Gastrocnemius medialis (tissue), 4 donors: Measurements from ENCODE around the gene DMRTB1. TPM values are rescaled to one million over a fixed set of nuclear protein-coding genes. Genes with fewer than 3 reads are reported as not detected.

Experiments used
- ATAC-seq, 2 donors: fragments of 150-250 bp; one replicate each; pipeline ENCODE4 v1.9.1; 2016
- DNase-seq, 2 donors: peaks; one replicate each; pipeline ENCODE4 v3.0.0-alpha.2; 2019
- H3K27ac ChIP-seq, 4 donors: fragments of 200-600 bp; sonication (generic); 1 replicate in 1 of 4; 2 replicates in 3 of 4; pipeline ENCODE4 v1.5.1; 2016 to 2018; ENCODE audit warnings: mild to moderate bottlenecking in 2 of 4, moderate library complexity in 1 of 4
- H3K27me3 ChIP-seq, 3 donors: fragments of 200-600 bp; sonication (generic) in 2 of 3; 1 replicate in 1 of 3; 2 replicates in 2 of 3; pipeline versions ENCODE4 v1.5.1 to v1.6.0; 2016 to 2019; ENCODE audit warnings: mild to moderate bottlenecking in 1 of 3, moderate library complexity in 1 of 3
- H3K36me3 ChIP-seq, 2 donors: fragments of 200-600 bp; sonication (generic) in 1 of 2; one replicate each; pipeline ENCODE4 v1.5.1; 2017 to 2018
- H3K4me1 ChIP-seq, 2 donors: fragments of 200-600 bp; sonication (generic) in 1 of 2; one replicate each; pipeline ENCODE4 v1.5.1; 2016 to 2017; ENCODE audit warnings: mild to moderate bottlenecking in 2 of 2
- H3K4me3 ChIP-seq, 4 donors: fragments of 200-600 bp; sonication (generic) in 3 of 4; 1 replicate in 1 of 4; 2 replicates in 3 of 4; pipeline ENCODE4 v1.5.1; 2016 to 2019; ENCODE audit warnings: mild to moderate bottlenecking in 2 of 4
- H3K9me3 ChIP-seq, 3 donors: fragments of 200-600 bp; sonication (generic) in 2 of 3; 1 replicate in 1 of 3; 2 replicates in 2 of 3; pipeline ENCODE4 v1.5.1; 2016 to 2019
- POLR2A ChIP-seq, 2 donors: fragments of 450-650 bp; IDR thresholded peaks; one replicate each; pipeline ENCODE4 v1.6.1; 2017; ENCODE audit warnings: antibody characterized with exemption in 2 of 2, mild to moderate bottlenecking in 2 of 2, moderate library complexity in 2 of 2
- in situ Hi-C, 4 donors: fragments of 200-750 bp; cut with MboI; loops; one replicate each; pipeline versions ENCODE4 v1.15.0 to v1.8.0; 2017; ENCODE audit warnings: low sequenced_read_pairs in 4 of 4
- intact Hi-C: fragments of 100-400 bp; cut with DNase I; formaldehyde crosslinking; loops from one replicate; pipeline ENCODE4 v1.15.1; 2023; ENCODE audit warnings: low total_unique reads
- total RNA-seq, 4 donors: library from RNA; depleted of rRNA; stranded (reverse); fragments of >200 nt; gene quantifications; one replicate each; pipeline versions ENCODE4 v1.1.0 to v1.2.3, GENCODE V29; 2016
- TF ChIP-seq, protein P1 (sequence below), 5 experiments: fragments of 450-650 bp in 3 of 5; fragments of 200-600 bp in 2 of 5; sonication (generic) in 2 of 5; IDR thresholded peaks in 4 of 5; conservative IDR thresholded peaks in 1 of 5; 1 replicate in 4 of 5; 2 replicates in 1 of 5; pipeline ENCODE4 v1.5.1; 2016 to 2019; ENCODE audit warnings: antibody characterized with exemption in 5 of 5, mild to moderate bottlenecking in 3 of 5, moderate library complexity in 3 of 5

DMRTB1 gene
- total RNA-seq, 4 donors from 2014 or later = not detected

DNA sequence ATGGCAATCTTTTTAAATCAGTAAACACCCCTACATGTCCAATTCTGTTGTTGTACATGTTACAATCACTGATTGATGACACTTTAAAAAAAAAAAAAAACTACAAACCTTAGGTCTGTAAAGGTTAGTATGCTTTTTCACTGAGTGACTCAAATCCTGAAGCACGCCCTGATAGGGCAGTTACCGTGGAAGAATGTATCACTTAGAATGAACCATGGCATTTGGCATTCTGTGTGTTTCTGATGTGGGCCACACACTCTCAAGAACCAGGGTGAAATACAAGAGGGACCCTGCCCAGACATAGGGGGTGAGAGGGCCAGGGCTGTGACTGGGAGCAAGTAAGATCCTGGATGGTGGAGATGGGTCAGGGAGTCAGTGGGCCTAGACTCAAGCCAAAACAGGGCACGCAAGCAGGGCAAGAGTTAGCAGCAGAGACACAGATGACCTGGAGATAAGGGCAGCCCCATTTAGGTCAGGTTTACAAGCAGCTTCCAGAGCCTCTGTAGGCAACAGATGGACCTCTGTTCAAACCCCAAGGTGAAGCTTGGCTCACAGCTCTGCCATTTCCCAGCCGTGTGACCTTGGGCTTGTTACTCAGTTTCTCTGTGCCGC, 47.6 kb upstream of the DMRTB1 start:
- in situ Hi-C loops (no loop called here), intact Hi-C loops (no loop called here)
- no peaks in the 10 kb centered on the region for H3K4me1 ChIP-seq
- no peak overlapping the region for H3K27ac ChIP-seq
- no peaks in the 10 kb centered on the region for H3K9me3 ChIP-seq
- peaks cover 0 to 10% (median 9%) of the 10 kb centered on the region in 3 donors for H3K27me3 ChIP-seq
- no peak overlapping the region for H3K4me3 ChIP-seq
- H3K36me3 ChIP-seq = no peaks in the 10 kb centered on the region
- no peak for DNase-seq
- ATAC-seq = no peak
- TF ChIP-seq, protein P1, sequence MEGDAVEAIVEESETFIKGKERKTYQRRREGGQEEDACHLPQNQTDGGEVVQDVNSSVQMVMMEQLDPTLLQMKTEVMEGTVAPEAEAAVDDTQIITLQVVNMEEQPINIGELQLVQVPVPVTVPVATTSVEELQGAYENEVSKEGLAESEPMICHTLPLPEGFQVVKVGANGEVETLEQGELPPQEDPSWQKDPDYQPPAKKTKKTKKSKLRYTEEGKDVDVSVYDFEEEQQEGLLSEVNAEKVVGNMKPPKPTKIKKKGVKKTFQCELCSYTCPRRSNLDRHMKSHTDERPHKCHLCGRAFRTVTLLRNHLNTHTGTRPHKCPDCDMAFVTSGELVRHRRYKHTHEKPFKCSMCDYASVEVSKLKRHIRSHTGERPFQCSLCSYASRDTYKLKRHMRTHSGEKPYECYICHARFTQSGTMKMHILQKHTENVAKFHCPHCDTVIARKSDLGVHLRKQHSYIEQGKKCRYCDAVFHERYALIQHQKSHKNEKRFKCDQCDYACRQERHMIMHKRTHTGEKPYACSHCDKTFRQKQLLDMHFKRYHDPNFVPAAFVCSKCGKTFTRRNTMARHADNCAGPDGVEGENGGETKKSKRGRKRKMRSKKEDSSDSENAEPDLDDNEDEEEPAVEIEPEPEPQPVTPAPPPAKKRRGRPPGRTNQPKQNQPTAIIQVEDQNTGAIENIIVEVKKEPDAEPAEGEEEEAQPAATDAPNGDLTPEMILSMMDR (IDR thresholded peaks at IDR 0.05 in 4 of 5, conservative IDR thresholded peaks at IDR 0.05 in 1 of 5) = no peak
- TF ChIP-seq POLR2A (IDR thresholded peaks at IDR 0.05) = no peak

DNA sequence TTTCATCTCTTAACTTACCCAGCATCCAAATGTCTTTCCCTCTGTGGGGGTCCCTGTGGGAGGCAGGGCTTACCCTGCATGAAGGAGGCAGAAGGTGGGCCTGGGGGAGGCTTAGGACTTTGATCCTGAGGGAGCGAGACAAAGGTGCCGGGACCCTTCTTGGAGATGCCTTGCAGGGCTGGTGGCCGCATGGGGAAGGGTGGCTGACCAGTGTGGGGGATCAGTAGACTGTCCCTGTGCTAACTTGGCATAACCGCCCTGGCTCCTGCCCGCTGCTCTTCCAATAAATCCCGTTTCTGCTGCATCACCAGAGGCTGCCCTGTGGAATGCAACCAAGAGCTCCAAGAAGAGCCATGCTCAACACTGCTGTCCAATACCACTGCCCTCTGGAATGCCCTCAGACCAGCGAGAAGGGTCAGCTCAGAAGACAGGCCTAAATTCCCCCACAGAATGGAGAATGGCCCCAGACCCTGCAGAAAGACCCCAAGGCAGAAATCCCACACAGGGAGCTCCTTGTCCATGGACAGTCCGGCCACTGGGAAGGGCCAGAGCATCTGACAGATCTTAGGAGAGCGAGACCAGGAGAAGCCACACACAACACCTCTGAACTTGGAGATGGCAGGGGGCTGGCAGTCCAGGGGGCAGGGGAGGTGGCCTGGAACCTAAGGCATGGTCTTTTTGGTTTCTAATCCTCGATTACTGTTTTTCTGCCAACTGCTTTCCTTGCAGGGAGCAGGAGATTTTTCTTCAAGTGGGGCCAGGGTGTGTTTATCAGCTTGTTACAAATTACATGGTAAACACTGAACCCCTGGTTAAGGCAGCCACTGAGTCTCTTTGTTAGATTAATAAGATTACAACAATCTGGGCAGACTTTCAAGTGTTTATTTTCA, 46.7 kb upstream of the DMRTB1 start:
- ATAC-seq (no peak), DNase-seq (no peak)
- TF ChIP-seq POLR2A (IDR thresholded peaks at IDR 0.05) = no peak
- TF ChIP-seq, protein P1 (IDR thresholded peaks at IDR 0.05 in 4 of 5, conservative IDR thresholded peaks at IDR 0.05 in 1 of 5) = no peak
- H3K27ac ChIP-seq = no peak overlapping the region
- no peaks in the 10 kb centered on the region for H3K9me3 ChIP-seq
- H3K27me3 ChIP-seq = peaks cover 4 to 12% (median 9%) of the 10 kb centered on the region in 3 donors
- no peaks in the 10 kb centered on the region for H3K4me1 ChIP-seq
- in situ Hi-C loops (no loop called here), intact Hi-C loops (no loop called here)
- no peaks in the 10 kb centered on the region for H3K36me3 ChIP-seq
- no peak overlapping the region for H3K4me3 ChIP-seq

DNA sequence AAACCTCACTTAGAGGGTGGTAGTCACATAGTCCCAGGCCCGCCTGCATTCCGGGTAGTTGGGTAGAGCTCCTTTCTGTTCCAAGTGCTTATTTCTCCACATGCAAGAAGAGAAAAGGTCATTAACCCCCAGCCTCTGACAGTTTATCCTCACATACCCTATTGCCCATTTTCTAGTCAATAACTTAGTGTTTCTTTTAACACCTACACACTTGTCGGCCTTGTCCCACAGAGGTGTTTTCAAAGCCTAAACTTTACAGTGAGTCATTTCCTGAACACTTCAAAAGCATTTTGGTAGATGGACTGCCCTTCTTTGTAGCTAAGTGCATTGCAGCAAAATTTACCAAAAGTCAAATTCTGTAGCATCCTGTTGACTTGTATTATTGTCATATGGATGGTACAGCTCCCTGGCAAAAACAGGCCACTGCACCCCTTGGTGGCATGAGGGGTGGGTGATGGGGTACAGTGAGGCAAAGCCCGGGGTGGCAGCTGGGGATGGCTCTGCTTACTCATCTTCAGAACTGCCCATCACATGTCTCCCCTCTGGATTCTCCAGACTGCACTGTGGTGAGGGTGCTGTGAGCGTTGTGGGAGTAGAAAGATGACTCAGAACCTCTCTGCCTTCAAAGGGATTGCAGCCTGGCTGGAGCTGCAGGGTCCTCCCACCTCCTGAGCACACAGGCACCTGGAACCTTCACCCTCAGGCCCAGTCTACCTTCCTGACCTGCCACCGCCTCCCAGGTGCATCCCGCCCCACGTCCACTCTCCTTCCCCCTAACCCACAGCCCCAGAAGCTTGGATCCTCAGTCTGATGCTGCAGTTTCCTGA, 45.8 kb upstream of the DMRTB1 start:
- intact Hi-C loops = no loop called here
- ATAC-seq = no peak

DNA sequence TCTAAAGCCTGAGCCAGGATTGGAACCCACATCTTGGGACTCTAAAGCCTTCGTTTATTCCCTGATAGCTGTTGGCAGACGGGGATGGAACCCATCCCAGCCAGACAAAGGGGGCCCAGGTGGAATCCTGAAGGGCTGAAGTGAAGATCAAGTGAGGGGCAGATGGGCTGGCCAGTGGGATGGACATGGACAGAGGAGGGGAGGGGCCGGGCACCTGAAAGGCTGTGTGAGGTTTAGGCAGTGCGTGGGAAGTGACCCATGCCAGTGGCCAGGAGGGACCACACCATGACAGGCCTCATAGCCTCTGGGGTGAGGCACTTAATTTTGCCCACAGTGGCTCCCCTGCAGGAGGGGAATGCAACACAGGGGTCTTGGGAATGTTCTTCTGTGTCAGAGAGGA, 44.6 kb upstream of the DMRTB1 start:
- in situ Hi-C loops (no loop called here), intact Hi-C loops (no loop called here)
- DNase-seq (no peak), ATAC-seq (no peak)
- Histone ChIP-seq H3K9me3 (no peaks in the 10 kb centered on the region), H3K36me3 (no peaks in the 10 kb centered on the region), H3K4me3 (no peak overlapping the region), H3K27me3 (peaks cover 0 to 18% (median 15%) of the 10 kb centered on the region in 3 donors), H3K27ac (no peak overlapping the region), H3K4me1 (no peaks in the 10 kb centered on the region)
- no peak for TF ChIP-seq POLR2A (IDR thresholded peaks at IDR 0.05)
- TF ChIP-seq, protein P1 (IDR thresholded peaks at IDR 0.05 in 4 of 5, conservative IDR thresholded peaks at IDR 0.05 in 1 of 5) = no peak

More for the DNA sequence above, 45.8 kb upstream of the DMRTB1 start:
- no peak for DNase-seq
- no peak overlapping the region for H3K4me3 ChIP-seq
- peaks cover 6 to 15% (median 8%) of the 10 kb centered on the region in 3 donors for H3K27me3 ChIP-seq
- H3K4me1 ChIP-seq = no peaks in the 10 kb centered on the region
- TF ChIP-seq, protein P1 (IDR thresholded peaks at IDR 0.05 in 4 of 5, conservative IDR thresholded peaks at IDR 0.05 in 1 of 5) = no peak
- no peak for TF ChIP-seq POLR2A (IDR thresholded peaks at IDR 0.05)
- no peaks in the 10 kb centered on the region for H3K9me3 ChIP-seq
- in situ Hi-C loops = no loop called here
- H3K36me3 ChIP-seq = no peaks in the 10 kb centered on the region
- H3K27ac ChIP-seq = no peak overlapping the region
